HG02763 (cell line): Measurements from ENCODE around the gene TBC1D22B.
A peak's percentile ranks its signal among the peaks of the same experiment; 100 is the strongest.

Experiments
- ATAC-seq: cut with Tn5 transposase; IDR thresholded peaks from one replicate; pipeline ENCODE4 v1.9.1; 2021; ENCODE audit warnings: mild to moderate bottlenecking, moderate library complexity; ENCODE audit not compliant: unreplicated experiment

TBC1D22B gene

DNA sequence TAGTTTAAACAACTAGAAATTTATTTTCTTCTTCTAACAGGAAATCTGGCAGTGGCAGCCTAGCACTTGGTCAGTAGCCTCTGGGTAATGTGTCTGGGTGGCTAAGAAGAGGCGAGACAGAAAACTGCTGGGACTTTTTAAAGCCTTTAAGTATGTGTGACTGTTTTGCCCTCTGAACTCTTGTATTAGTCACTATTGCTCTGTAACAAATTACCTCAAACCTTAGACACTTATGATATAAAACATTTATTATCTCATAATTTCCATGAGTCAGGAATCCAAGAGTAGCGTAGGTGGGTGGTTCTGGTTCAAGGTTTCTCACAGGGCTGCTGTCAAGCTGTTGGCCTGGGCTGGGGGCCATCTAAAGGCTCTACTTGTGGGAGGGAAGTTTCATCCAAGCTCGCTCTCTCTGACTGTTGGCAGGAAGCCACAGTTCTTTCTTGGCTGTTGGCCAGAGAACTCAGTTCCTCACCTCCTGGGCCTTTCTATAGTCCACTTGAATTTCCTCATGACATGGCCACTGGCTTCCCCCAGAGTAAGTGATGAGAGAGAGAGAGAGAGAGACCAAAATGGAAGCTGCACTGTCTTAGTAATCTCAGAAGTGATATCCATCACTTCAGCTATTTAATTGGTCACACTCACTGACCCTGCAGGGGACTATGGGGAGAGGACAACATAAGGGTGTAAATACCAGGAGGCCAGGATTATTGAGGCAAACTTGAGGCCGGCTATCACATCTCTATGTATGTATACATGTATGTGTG lies 17.4 kb upstream of the TBC1D22B start:
- peak; percentile 60 for ATAC-seq

DNA sequence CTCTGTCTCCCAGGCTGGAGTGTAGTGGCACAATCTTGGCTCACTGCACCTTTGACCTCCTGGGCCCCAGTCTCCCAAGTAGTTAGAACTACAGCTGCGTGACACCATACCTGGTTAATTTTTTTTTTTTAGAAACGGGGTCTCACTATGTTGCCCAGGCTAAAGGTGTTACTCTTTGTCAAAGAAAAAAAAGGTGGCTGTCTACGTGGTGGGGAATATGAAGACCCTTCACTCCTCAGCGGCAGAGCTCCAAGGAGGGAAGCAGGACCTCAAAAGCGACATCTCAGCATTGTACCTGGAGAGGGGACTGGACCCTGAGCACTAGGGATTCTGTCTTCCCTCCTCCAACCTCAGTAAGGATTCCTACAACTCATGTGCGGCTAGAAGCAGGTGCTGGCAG lies 16.4 kb upstream of the TBC1D22B start:
- ATAC-seq = no peak

DNA sequence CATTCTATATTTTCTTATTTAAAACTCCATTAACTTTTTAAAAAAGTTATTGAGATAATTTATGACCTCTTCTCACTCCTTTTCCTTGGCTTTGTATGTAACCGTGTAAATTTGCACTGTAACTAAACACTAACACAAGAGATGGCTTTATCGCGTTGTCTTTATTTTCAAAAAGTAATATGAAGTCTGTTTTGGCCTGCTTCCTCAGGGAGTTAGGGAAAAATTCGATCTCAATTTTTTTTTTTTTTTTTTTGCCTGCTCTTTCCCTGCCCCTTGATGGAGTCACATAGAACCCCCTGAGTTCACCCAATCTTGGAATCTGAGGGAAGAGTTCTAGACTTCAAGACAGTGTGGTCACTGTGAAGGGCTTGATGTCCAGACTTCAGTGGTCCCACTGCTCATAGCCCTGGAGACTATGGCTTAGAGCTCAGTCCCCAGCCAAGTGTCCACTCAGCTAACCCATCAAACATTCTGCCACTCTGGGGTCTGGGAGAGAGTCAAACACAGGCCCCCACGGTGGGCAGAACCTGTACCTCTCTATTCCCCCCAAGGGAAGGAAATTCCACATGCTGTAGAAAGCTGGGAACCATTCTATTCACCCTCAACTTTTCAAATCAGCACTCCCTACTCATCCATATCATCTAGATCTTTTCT lies 15.7 kb upstream of the TBC1D22B start:
- no peak for ATAC-seq

DNA sequence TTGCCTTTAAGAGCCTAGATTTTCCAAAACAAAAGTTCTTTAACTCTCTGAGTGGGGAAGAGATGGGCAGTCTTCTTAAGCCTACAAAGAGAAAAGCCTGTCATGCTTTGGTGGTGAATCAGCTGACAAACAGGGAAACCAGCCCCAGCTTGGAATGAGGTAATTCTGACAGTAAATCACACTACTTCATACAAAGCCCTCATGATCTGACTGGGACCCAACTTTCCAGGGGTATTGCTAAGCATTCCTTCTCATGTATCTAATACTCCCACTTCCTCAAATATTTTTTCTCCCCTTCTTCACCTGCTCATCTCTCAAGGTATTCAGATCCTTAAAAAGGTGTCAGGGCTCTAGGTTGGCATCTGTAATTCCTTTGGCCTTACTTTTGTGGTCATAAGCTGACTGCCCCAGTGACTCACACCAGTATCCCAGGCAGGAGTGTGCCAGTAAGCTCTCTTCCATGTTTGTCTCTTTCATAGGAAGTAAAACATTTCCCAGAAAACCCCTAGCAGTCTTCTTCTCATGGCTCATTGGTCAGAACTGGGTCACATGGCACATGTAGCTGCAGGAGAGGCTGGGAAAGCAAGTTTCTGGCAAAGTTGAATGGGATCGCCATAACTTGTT lies 15.0 kb upstream of the TBC1D22B start:
- ATAC-seq = no peak

DNA sequence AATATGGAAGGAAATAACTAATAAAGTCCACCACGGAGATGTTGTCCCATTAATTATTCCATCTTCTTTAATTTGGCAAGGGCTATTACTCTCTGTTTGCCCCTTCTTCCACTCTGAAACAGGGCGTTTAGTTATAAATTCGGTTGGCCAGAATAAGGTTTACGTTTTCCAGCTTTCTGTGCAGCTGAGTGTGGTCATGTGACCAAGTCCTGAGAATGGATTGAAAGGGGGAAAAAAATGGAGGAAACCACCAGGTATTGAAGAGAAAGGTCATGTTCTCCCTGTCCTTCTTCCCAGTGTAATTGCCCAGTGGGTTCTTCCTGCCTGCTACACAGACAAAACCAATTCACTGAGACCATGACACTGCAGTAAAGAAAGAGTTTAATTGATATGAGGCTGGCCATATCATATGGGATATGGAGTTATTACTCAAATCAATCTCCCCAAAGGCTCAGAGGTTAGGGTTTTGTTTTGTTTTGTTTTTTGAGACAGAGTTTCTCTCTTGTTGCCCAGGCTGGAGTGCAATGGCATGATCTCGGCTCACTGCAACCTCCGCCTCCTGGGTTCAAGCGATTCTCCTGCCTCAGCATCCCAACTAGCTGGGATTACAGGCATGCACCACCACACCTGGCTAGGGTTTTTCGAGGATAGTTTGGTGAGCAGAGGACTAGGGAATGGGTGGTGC lies 14.3 kb upstream of the TBC1D22B start:
- no peak for ATAC-seq

DNA sequence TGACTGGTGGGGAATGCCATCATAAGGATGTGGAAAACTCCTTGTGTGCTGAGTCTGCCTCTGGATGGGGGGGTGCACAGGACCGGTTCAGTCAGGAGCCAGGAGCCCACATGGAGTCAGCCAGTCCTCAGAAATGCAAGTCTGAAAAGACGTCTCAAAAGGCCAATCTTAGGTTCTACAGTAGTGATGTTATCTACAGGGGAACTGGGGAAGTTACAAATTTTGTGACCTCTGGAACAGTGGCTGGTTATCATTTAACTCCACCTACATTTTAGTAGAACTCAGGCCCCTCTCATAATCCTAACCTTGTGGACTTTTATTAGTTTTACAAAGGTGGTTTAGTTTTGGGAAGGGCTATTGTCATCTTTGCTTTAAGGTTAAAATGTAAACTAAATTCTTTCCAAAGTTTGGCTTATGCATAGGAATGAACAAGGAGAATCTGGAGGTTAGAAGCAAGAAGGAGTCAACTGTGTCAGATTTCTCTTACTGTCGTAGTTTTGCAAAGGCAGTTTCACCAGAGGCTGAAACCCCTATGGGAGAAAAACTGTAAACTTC lies 13.7 kb upstream of the TBC1D22B start:
- ATAC-seq = no peak

DNA sequence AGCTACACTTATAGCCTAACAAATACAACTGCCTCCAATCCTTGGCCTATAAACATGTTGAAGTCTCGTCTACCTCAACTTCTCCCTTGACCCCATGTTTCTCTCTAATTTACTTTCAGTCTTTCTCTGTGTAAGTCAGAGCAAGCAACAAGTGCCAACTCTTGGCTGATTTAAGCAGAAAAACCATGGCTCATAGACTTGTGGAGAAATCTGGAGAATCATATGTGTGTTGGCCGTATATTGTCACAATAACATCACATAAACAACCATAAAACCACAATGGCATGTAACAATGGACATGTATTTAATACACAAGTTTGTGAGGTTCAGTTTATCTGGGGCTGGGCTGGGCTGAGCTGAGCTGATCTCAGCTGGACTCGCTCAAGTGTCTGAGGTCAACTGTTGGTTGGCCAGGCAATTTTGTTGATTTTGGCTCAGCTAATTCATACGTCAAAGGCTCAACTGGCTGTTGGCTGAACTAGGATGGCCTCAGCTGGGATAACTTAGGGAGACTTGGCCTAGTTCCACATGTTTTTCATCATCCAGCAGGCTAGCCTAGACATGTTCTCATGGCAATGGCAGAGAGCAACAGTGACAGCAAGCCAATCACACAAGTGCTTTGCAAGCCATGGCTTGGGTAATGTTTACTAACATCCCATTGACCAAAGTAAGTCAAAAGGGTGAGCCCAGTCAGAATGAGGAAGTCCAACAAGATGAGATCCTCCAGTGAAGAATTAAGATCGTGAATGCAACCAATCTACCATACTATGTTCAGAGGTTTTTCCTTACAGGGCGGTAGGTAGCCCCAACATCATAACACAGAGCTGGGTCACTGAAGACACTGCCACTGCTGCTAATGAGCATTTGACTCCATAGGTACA lies 12.9 kb upstream of the TBC1D22B start:
- ATAC-seq = no peak

DNA sequence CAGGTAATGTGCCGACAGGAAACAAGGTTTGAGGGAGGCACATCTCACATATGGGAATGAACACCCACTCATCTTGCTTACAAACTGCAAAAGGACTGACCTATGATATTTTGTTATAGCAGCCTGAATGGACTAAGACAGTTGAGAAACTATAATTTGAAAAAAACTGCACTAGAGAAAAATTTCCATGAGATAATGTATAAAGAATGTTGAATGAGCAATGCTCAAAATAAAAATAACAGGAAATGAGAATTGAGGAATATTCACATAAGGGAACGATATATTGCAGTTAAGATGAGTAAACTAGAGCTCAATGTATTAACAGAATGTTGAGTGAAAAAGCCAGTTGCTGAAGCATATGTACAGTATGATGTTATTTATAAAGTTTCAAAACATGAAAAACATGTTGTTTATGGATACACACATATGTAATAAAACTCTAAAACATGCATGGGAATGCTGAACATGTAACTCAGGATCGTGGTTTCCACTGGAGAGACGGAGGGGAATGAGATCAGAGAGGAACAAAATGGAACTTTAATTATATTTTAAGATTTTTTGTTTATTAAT lies 6.3 kb upstream of the TBC1D22B start:
- no peak for ATAC-seq

DNA sequence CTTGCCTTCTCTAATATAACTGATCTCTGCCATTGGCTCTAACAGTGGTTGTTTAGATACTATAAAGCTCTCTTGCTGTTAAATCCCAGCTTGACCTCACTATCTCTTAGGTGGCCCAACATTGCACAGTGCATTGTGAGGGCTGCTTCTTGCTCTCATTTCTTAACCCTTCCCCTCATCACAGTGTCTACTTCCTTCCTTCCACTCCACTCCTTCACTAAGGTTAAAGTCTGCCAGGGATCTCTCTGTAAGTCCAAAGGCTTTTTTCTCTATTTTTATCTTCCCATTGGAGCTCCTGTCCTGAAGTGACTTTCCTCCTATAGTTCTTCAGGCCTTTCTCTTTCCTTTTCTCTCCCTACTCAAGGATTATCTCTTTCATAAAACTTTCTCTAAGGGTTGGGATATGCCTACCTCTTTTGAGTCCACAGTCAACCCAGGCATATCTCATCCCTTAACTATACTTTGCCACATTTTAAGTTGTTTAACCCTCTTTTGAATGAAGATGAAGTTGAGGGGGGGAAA lies 4.0 kb upstream of the TBC1D22B start:
- ATAC-seq = no peak

DNA sequence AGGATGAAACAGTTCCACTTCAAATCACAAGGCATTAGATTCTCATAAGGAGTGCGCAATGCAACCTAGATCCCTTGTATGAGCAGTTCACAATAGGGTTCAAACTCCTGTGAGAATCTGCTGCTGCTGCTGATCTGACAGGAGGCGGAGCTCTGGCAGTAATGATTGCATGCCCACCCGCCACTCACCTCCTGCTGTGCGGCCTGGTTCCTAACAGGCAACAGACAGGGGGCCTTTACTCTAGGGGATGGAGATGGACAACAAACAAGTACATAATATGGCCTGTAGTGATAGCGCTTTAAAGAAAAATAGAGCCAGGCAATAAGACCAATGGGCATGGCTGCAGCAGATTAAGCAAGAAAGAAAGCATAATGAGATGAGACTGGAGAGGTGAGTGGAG lies 2.7 kb upstream of the TBC1D22B start:
- ATAC-seq = no peak

DNA sequence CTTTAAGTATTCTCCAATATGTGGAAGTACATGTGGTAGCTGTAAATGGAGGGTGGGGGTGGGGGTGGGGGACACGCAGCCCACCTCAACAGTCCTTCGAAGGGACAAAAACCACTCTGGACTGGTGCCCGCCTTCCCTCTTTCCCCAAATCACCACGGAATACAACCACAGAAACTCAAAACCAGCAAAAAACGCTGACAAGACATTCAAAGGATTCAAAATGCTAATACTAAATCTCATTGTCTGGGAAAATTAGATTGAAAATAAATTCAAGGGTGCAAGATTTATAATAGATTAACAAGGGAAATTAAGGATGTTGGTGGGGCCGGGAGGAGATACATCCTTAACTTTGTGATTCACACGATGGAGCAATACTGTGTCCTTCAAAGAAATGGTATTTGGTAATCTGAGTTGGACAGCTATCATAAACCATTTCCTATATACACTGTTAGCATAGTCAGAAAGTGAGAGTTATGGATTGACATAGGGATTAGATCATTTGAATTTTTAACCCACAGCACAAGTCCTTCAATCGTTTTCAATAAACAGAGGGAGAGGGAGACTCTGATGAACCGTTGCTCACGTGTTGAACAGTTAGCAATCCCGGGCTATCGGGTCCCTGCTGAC lies 766 bp upstream of the TBC1D22B start:
- ATAC-seq = no peak

DNA sequence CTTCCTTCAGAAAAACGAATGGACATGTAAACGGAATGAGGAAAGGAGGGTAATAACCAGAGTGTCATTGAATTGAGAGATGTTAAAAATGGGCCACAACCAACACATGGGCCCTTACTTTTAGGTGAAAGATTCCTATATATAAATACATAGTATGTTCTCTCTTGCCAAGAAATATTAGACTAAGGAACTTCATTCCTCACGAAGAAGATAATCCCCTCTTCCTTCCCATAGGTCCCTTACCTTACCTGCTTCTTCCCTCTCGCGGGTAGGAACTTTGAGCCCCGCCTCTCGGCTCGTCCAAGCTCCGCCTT lies 295 bp upstream of the TBC1D22B start:
- no peak for ATAC-seq

DNA sequence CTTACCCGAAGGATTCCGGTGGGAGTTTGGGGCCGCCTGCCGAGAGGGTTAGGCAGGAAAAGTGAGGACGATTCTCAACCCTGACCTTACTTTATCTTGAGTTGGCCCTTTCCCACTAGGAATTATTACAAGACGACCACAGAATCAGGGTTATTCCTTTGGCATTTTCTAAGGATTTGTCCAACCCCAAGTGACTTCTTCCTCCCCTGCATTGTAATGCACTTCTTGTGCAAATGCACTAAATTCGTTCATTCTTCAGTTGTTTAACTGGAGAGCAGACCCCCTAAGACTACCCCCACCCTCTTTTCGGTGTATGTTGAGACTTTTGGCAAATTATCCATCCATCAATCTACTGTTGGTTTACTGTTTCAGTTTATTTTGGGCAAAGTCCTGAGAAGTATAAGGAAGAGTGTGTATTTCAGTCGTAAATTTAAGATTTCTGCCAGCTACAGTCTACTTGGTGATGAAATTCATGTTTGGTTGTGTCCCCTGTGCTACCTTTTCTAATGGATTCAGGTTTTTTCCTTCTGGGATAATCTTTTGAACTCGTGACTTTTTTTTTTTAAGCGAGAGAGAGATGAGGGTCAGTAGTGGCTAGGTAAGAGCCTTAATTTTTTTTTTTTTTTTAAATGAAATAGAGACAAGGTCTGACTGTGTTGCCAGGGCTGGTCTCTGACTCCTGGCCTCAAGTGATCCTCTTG lies 983 bp downstream of the TBC1D22B start:
- no peak for ATAC-seq

DNA sequence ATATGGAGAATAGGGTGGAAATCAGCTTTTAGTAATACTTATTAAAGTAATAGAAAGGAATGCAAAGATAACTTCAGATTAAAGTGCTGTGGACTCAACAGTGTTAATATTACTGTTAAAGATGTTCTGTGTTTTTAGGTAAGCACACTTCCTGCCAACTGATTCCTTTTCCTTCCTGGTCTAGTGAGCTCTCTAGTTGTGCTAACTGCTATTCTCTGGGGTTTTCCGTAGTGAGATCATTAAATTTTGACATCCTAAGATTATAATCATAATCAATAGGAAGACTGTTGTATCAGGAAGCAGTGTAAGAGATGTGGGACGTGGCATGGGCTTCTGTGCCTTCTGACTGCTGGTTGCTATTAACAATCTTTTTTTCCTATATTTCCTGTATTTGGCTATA lies 1.6 kb downstream of the TBC1D22B start:
- ATAC-seq = no peak

DNA sequence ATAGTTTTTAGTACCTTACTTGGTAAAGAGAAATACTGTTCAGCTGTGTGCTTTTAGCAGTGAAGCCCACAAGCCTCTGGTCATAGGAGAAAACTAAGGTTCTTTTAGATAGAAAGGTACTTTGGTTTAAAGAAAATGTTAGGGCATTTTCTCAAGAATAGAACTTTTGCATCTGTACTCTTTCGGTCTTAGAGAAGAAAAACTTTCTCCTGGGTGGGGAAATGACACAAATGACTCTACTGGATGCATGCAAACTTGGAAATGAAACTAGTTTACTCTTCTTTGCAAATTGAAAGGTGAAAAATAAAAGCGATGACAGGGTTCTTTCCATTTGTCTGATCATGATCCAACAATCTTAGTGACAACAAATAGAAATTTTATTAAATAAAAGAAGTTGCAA lies 2.5 kb downstream of the TBC1D22B start:
- no peak for ATAC-seq

DNA sequence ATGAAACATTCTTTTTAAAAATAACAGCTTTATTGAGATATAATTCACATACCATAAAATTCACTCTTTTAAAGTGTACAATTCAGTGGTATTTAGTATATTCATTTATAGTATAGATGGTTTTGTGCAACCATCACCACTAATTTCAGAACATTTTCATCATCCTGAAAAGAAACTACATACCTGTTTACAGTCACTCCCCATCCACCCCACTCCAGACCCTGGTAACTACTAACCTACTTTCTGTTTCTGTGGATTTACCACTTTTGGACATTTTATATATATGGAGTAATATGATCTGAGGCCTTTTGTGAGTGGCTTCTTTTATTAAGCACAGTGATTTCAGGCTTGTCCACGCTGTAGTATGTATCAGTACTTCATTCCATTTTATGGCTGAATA lies 2.9 kb downstream of the TBC1D22B start:
- ATAC-seq = no peak

DNA sequence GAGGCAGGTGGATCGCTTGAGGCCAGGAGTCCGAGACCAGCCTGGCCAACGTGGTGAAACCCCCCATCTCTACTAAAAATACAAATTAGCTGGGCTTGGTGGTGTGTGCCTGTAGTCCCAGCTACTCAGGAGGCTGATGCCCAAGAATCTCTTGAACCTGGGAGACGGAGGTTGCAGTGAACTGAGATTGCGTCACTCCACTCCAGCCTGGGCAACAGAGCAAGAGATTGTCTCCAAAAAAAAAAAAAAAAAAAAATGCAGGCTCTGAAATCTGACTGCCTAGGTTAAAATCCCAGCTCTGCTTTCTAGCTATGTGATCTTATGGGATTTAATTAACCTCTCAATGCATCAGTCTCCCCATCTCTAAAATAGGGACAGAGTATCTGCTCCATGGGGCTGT lies 3.6 kb downstream of the TBC1D22B start:
- no peak for ATAC-seq

DNA sequence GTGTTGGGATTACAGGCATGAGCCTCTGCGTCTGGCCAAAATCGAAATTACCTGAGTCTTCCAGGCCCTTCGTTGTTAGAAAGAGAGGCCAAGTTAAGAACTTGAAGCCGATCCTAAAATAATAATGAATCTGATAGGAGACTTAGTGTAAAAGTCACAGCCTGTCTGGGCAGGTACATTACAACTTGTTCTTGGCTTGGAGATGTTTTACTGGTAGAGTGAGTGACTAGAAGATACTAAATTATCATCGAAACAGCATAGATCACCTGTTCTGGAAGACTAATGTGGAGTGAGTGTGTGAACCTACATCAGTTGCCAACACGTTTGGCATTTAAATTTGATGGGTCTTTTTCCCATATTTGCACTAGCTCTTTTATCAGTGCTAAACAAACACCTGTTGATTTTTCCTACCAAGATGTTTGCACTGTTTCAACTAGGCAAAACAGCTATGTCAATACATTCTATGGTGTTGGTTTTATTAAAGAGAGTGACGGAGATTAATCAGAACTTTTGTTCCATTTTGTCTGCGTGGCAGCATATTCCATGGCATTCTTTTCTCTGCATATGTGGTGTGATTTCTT lies 5.0 kb downstream of the TBC1D22B start:
- no peak for ATAC-seq

DNA sequence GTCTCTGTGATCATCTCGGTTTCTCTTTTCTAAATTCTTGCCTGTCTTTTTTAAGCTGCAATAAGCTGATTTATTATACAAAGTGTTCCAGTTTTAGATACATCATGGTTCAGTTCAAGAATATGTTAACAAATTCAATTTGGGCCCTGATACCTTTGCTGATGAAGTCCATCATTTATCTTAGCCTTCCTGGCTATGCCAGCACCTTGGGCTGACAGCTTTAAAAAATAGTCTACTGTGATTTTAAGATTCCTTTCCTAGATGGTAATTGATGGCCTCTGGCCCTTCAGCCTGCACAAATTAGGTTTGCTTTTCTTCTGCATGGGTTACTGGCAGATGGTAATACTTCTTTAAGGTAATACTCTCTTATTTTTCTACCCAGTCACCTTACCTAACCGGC lies 7.4 kb downstream of the TBC1D22B start:
- no peak for ATAC-seq
